Neural progenitor cell (in vitro differentiated cells): ENCODE data around the gene MED13L. TPM values are rescaled to one million over a fixed set of nuclear protein-coding genes. Genes with fewer than 3 reads are reported as not detected.

Experiments
- DNase-seq: peaks from one replicate; pipeline ENCODE4 v3.0.0-alpha.2; 2016; ENCODE audit warnings: low spot score
- H2AFZ ChIP-seq: fragments of 200-600 bp; sonication (generic); replicated peaks from 2 replicates; pipeline ENCODE4 v1.6.1; 2016; ENCODE audit warnings: antibody characterized with exemption
- H3F3A ChIP-seq: fragments of 200-600 bp; sonication (generic); 2 replicates; pipeline ENCODE4 v1.6.1; 2016; ENCODE audit warnings: antibody characterized with exemption, low read depth
- H3K27ac ChIP-seq: fragments of 200-600 bp; sonication (generic); 2 replicates; pipeline ENCODE4 v1.5.1; 2016; ENCODE audit warnings: mild to moderate bottlenecking
- H3K27me3 ChIP-seq: fragments of 200-600 bp; sonication (generic); 2 replicates; pipeline ENCODE4 v1.6.1; 2016; ENCODE audit warnings: mild to moderate bottlenecking, moderate library complexity
- H3K36me3 ChIP-seq: fragments of 200-600 bp; sonication (generic); 2 replicates; pipeline ENCODE4 v1.5.1; 2016
- H3K4me1 ChIP-seq: fragments of 200-600 bp; sonication (generic); 2 replicates; pipeline ENCODE4 v1.6.1; 2016; ENCODE audit warnings: mixed run types
- H3K4me2 ChIP-seq: fragments of 200-600 bp; sonication (generic); 2 replicates; pipeline ENCODE4 v1.6.1; 2016
- H3K4me3 ChIP-seq: fragments of 200-600 bp; sonication (generic); 2 replicates; pipeline ENCODE4 v1.5.1; 2016
- H3K79me2 ChIP-seq: fragments of 200-600 bp; sonication (generic); 2 replicates; pipeline ENCODE4 v1.6.1; 2016; ENCODE audit warnings: low read depth
- H3K9ac ChIP-seq: fragments of 200-600 bp; sonication (generic); 2 replicates; pipeline ENCODE4 v1.6.1; 2016
- H3K9me3 ChIP-seq: fragments of 200-600 bp; sonication (generic); 2 replicates; pipeline ENCODE4 v1.5.1; 2016; ENCODE audit warnings: low read depth
- H4K20me1 ChIP-seq: fragments of 200-600 bp; sonication (generic); 2 replicates; pipeline ENCODE4 v1.6.1; 2016; ENCODE audit warnings: low read depth
- H3K27ac Mint-ChIP-seq: 3 replicates; pipeline ENCODE4 v1.8.0; 2021; ENCODE audit warnings: mixed read lengths
- H3K27me3 Mint-ChIP-seq: 2 replicates; pipeline ENCODE4 v1.8.0; 2022; ENCODE audit warnings: low read depth, mild to moderate bottlenecking, inconsistent platforms, moderate library complexity, mixed read lengths; ENCODE audit not compliant: insufficient read depth
- H3K36me3 Mint-ChIP-seq: 3 replicates; pipeline ENCODE4 v1.8.0; 2021; ENCODE audit warnings: mixed read lengths
- H3K4me1 Mint-ChIP-seq: 3 replicates; pipeline ENCODE4 v1.8.0; 2021; ENCODE audit warnings: mixed read lengths
- H3K4me3 Mint-ChIP-seq: 3 replicates; pipeline ENCODE4 v1.8.0; 2021; ENCODE audit warnings: mild to moderate bottlenecking, moderate library complexity, mixed read lengths
- H3K9me3 Mint-ChIP-seq: 3 replicates; pipeline ENCODE4 v1.8.0; 2020; ENCODE audit warnings: mixed read lengths
- EZH2 ChIP-seq: fragments of 200-600 bp; sonication (generic); IDR thresholded peaks from 2 replicates; pipeline ENCODE4 v1.6.1; 2017; ENCODE audit warnings: antibody characterized with exemption, mild to moderate bottlenecking, moderate library complexity
- EZH2phosphoT487 ChIP-seq: fragments of 200-600 bp; sonication (generic); IDR thresholded peaks from 2 replicates; pipeline ENCODE4 v1.6.1; 2017; ENCODE audit warnings: antibody characterized with exemption
- total RNA-seq: library from RNA; depleted of rRNA; stranded (reverse); fragments of >200 nt; gene quantifications from 2 replicates; pipeline ENCODE4 v1.2.3, GENCODE V29; 2015; ENCODE audit warnings: low replicate concordance
- TF ChIP-seq, protein P1 (sequence below): fragments of 200-600 bp; sonication (generic); IDR thresholded peaks from 2 replicates; pipeline ENCODE4 v1.5.1; 2017; ENCODE audit warnings: antibody characterized with exemption, mild to moderate bottlenecking

Gene MED13L
- total RNA-seq, 1 donor from 2014 or later: 149 TPM

GRCh38 chr12:116276652-116277466, 634 bp downstream of the MED13L start:
- peak overlapping the region; percentile 97 for H3K4me3 ChIP-seq
- H3K27ac ChIP-seq: peak overlapping the region; percentile 86
- peaks cover 36% of the 10 kb centered on the region for H3K4me1 Mint-ChIP-seq
- DNase-seq: peak; percentile 89
- H3K36me3 ChIP-seq: no peaks in the 10 kb centered on the region
- H3K4me2 ChIP-seq: peak overlapping the region; percentile 93
- peak overlapping the region; percentile 49 for H3K9ac ChIP-seq
- H3K27ac Mint-ChIP-seq: peak overlapping the region; percentile 74
- TF ChIP-seq, protein P1, sequence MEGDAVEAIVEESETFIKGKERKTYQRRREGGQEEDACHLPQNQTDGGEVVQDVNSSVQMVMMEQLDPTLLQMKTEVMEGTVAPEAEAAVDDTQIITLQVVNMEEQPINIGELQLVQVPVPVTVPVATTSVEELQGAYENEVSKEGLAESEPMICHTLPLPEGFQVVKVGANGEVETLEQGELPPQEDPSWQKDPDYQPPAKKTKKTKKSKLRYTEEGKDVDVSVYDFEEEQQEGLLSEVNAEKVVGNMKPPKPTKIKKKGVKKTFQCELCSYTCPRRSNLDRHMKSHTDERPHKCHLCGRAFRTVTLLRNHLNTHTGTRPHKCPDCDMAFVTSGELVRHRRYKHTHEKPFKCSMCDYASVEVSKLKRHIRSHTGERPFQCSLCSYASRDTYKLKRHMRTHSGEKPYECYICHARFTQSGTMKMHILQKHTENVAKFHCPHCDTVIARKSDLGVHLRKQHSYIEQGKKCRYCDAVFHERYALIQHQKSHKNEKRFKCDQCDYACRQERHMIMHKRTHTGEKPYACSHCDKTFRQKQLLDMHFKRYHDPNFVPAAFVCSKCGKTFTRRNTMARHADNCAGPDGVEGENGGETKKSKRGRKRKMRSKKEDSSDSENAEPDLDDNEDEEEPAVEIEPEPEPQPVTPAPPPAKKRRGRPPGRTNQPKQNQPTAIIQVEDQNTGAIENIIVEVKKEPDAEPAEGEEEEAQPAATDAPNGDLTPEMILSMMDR: no peak
- TF ChIP-seq EZH2phosphoT487 (no peak), EZH2 (no peak)
- no peaks in the 10 kb centered on the region for H3K9me3 ChIP-seq
- peaks cover 27% of the 10 kb centered on the region for H3F3A ChIP-seq
- H3K4me3 Mint-ChIP-seq: peak overlapping the region; percentile 94
- H2AFZ ChIP-seq: peak overlapping the region; percentile 66
- H3K36me3 Mint-ChIP-seq: no peaks in the 10 kb centered on the region
- peaks cover 51% of the 10 kb centered on the region for H3K79me2 ChIP-seq
- peaks cover 43% of the 10 kb centered on the region for H3K4me1 ChIP-seq
- peaks cover 41% of the 10 kb centered on the region for H4K20me1 ChIP-seq
- no peaks in the 10 kb centered on the region for H3K9me3 Mint-ChIP-seq
- no peaks in the 10 kb centered on the region for H3K27me3 ChIP-seq
- H3K27me3 Mint-ChIP-seq: peaks cover 10% of the 10 kb centered on the region

GRCh38 chr12:116274551-116275375, 2.7 kb downstream of the MED13L start:
- H3K36me3 Mint-ChIP-seq: peaks cover 3% of the 10 kb centered on the region

GRCh38 chr12:116273813-116274550, 3.5 kb downstream of the MED13L start:
- Histone ChIP-seq H3K4me2 (peak overlapping the region; percentile 93), H3K27ac (no peak overlapping the region), H4K20me1 (peaks cover 54% of the 10 kb centered on the region), H3K4me3 (peak overlapping the region; percentile 97), H3K27me3 (no peaks in the 10 kb centered on the region), H3K9ac (no peak overlapping the region), H3K9me3 (no peaks in the 10 kb centered on the region), H3F3A (peaks cover 28% of the 10 kb centered on the region), H3K36me3 (no peaks in the 10 kb centered on the region), H3K4me1 (peaks cover 32% of the 10 kb centered on the region), H2AFZ (no peak overlapping the region), H3K79me2 (peaks cover 80% of the 10 kb centered on the region)
- no peak for DNase-seq
- Mint-ChIP-seq H3K4me1 (peaks cover 35% of the 10 kb centered on the region), H3K27ac (no peak overlapping the region), H3K27me3 (peaks cover 7% of the 10 kb centered on the region), H3K36me3 (peaks cover 3% of the 10 kb centered on the region), H3K9me3 (peaks cover 3% of the 10 kb centered on the region), H3K4me3 (peak overlapping the region; percentile 94)
- TF ChIP-seq, protein P1: no peak
- TF ChIP-seq EZH2: no peak
- TF ChIP-seq EZH2phosphoT487: no peak

More at GRCh38 chr12:116274551-116275375, 2.7 kb downstream of the MED13L start:
- Mint-ChIP-seq H3K4me1 (peaks cover 35% of the 10 kb centered on the region), H3K4me3 (peak overlapping the region; percentile 94), H3K27ac (no peak overlapping the region), H3K27me3 (peaks cover 10% of the 10 kb centered on the region), H3K9me3 (peaks cover 3% of the 10 kb centered on the region)
- Histone ChIP-seq H3K9me3 (no peaks in the 10 kb centered on the region), H3K27me3 (no peaks in the 10 kb centered on the region), H2AFZ (no peak overlapping the region), H3F3A (peaks cover 31% of the 10 kb centered on the region), H3K79me2 (peaks cover 72% of the 10 kb centered on the region), H3K4me3 (peak overlapping the region; percentile 97), H3K9ac (no peak overlapping the region), H4K20me1 (peaks cover 46% of the 10 kb centered on the region), H3K4me2 (peak overlapping the region; percentile 93), H3K4me1 (peaks cover 32% of the 10 kb centered on the region), H3K27ac (no peak overlapping the region), H3K36me3 (no peaks in the 10 kb centered on the region)
- no peak for TF ChIP-seq EZH2phosphoT487
- no peak for TF ChIP-seq EZH2
- TF ChIP-seq, protein P1: no peak
- no peak for DNase-seq
